NK-92 (cell line): ENCODE results near the gene CD164.

ENCODE experiments used
- DNase-seq: peaks from one replicate; lab custom pipeline; 2025; ENCODE audit not compliant: unreplicated experiment; lab: John Stamatoyannopoulos, UW

CD164 gene

GRCh38 chr6:109381747-109382575, at the start of gene CD164:
CD164 (minus strand) TSS chr6:109382467; CDS start chr6:109382378, 89 bp downstream.
- DNase-seq = peak; percentile 61

- no peak for DNase-seq
Measured at GRCh38 chr6:109429496-109429895, 47.2 kb upstream of the CD164 start.

- no peak for DNase-seq
Measured at GRCh38 chr6:109428889-109429477, 46.7 kb upstream of the CD164 start.

GRCh38 chr6:109424946-109425345, 42.7 kb upstream of the CD164 start:
- DNase-seq = no peak

DNA sequence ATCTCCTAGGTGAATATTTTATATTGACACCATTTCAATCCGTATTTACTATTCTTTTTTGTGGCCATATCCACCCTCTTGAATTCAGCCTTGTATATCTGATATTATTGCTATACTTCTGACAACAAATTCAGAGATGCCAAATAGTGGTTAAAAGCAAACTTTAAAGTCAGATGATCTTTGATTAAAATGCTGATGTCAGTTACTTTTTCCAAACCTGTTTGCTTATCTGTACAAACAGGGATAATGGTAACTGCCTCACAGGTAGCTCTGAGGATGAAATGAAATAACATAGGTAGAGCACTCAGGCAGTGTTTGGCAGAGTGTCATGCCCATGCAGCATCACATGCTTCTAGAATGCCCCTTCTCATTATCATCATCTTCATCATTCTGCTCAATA, 38.9 kb upstream of the CD164 start:
- DNase-seq = no peak

DNA sequence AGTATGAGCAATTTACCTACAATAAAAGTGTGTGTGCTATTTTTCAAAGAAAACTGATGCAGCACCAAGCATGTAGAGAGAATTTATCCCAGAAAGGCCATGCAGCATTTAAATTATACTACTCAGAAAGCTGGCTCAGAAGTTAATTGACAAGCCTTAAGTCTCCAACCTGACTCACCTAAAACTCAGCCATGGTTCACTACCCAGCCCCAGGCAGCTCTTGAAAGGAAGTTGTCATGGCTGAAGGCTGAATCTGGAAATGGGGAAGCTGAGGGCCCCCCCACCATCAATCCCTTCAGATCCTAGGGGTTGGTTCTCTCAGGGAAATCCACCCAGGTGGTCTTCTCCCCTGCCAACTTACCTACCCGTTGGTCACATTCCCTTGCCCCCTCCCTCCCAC, 38.5 kb upstream of the CD164 start:
- DNase-seq = no peak

GRCh38 chr6:109417646-109418045, 35.4 kb upstream of the CD164 start:
- no peak for DNase-seq

- no peak for DNase-seq
Measured at GRCh38 chr6:109411034-109411433, 28.8 kb upstream of the CD164 start.

DNA sequence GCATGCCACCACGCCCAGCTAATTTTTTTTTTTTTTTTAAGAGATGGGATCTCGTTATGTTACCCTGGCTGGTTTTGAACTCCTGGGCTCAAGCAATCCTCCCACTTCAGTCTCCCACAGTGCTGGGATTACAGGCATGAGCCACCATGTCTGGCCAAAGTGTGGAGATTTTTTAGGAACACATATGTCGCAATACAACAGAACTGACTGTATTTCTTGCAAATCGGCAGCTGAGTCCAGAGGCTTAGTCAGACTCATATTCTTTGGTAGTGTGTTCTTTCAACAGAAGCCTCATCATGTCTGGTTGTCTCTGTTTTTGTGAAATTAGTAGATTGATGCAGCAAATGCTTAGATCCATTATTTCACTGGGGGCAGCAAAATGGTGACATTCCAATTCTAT, 23.9 kb upstream of the CD164 start:
- DNase-seq = no peak

DNA sequence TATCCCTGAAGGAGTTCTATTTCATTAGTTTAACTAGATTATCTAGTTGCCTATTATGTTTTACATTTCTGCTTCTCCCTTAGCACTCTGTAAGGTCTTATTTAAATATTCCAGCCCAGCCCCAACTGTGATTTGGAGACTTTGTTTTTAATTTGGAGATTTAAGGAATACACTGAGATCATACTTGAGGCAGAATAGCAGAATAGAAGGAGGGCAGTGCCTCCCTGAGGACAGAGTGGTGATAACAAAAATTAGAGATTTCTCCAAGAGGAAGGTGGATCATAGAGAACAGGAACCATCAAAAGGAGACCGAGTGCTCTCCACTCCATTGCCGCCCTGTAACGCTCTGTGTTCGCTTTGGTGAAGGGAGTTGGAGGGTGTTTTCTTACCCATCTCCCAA, 14.8 kb upstream of the CD164 start:
- no peak for DNase-seq

DNA sequence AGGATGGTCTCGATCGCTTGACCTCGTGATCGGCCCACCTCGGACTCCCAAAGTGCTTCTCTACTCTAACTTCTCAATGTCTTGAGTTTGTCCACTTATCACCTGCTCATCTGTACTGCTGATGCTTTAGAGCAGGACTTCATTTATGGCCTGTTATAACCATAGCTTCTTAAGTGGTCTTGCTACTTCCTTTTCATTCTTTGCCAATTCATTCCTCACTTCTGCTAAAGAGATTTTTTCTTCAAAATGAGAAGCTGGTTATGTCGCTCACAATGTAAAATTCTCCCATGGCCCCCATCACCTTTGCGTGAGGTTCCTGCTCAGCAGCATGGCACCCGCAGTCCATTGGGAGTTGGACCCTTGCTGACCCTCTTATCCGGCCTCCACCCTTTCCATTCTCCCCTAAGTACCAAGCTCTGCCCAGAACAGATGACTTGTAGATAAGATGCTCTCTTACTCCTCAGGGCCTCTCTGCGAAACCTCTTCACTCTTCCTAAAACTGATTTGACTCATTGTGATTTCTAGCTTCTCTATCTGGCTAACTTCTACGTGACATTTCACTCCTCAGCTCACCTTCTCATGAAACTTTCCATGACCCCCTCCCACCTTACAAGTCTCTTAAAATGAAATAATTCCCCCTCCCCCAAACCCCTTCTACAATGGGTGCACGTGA, 13.9 kb upstream of the CD164 start:
- DNase-seq = no peak

DNA sequence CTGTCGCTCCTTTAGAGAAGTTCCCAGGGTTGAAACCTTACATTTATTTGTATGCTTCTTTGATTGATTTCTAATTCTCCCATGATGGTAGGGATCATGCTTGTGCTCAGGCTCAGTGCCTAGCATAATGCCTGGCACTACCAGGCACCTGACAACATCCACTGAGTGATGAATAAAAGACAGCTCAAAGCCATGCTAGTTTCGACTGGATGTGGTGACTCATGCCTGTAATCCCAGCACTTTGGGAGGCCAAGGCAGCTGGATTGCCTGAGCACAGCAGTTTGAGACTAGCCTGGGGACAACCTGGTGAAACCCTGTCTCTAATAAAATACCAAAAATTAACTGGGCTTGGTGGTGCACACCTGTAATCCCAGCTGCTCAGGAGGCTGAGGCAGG, 11.6 kb upstream of the CD164 start:
- no peak for DNase-seq

DNA sequence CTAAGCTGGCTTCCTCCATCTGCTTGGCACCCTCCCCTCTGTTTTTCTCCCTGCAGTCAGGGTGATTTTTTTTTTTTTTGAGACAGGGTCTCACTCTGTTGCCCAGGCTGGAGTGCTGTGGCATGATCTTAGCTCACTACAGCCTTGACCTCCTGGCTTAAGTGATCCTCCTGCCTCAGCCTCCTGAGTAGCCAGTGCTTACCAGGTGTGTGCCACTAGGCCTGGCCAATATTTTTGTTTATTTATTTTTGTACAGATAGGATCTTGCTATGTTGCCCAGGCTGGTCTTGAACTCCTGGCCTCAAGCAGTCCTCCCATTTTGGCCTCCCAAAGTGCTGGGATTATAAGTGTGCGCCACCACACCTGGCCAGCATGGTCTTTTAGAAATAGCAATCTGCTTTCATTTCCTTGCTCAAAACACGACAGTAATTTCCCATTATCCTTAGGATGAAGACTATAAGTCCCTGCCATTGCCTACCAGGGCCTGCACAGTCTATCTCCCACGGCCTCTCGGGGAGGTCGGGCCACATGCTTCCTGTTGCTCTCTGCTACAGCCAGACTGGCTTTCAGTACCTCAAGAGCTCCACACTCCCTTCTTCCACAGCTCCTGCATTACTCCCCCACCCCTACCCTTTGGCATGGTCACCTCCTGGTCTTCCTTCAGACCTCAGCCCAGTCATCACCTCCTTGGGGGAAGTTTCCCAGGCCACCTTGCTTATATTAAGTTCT, 11.1 kb upstream of the CD164 start:
- no peak for DNase-seq

DNA sequence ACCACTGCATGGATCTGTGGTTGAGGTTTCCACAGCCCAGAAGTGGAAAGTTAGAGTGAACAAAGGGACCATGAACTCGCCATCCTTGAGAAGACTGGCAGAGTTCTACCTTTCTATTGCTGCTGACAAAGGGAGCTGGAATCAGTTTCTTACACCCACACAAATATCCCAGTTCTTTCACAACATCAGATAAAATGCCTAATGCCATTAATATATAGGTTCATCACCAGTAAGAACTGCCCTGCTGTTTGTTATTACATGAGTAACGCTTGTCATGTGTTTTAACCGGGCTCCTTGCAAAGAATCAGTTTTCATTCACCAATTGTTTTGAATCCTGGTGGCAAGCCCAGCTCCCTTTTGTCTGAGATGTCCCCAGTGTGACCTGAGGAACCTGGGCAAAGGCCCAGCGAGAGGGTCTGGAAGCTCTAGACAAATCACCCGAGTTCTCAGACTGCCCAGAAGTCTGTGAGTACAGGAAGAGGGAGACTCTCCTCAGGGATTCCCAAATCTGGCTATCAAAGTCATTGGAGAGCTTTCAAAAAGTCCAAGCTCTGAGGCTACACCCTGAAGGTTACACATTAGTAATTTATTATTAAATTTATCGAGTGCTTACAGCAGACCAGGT, 7.5 kb upstream of the CD164 start:
- DNase-seq = no peak

DNA sequence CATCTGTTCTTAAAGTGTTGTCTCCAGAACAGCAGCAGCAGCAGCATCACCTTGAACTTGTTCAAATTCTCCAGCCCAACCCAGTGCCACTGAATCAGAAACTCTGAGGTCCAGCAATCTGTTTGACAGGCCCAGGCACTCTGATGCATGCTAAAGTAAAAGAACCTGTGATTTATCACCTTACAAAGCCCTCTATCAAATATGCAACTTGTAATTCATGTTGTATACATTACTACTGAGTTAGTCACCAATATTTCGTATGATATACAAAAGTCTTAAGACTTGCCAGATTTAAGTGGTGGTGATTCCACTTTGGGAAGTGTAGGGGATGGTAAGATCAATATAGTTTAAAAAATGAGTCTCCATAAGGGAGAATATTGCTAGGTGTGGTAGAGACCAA, 6.0 kb upstream of the CD164 start:
- no peak for DNase-seq

DNA sequence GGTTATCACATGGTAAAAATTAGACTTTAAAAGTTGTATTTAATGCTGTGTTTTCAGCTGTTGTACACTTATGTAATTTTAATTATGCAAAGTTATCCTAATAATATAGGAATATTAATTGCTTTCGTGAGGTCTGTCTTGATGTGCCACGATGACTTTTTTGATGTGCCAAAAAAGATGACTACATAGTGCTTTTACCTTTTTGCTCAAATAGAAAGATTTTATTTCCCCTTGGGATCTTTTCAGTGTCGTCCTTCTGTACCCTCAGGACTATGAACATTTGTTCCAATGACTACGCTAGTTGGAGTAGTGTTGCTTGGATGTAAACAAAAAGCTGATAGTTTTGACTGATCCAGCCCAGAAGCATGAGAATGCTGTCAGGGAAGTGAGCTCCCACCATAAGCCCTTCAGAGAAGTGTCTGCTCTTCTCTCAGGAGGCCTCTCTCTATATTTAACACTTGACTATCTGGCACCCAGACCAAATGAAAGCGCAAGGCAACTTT, 1.2 kb upstream of the CD164 start:
- DNase-seq = no peak

- DNase-seq = peak; percentile 61
Measured at GRCh38 chr6:109382576-109383437, 540 bp upstream of the CD164 start.

DNA sequence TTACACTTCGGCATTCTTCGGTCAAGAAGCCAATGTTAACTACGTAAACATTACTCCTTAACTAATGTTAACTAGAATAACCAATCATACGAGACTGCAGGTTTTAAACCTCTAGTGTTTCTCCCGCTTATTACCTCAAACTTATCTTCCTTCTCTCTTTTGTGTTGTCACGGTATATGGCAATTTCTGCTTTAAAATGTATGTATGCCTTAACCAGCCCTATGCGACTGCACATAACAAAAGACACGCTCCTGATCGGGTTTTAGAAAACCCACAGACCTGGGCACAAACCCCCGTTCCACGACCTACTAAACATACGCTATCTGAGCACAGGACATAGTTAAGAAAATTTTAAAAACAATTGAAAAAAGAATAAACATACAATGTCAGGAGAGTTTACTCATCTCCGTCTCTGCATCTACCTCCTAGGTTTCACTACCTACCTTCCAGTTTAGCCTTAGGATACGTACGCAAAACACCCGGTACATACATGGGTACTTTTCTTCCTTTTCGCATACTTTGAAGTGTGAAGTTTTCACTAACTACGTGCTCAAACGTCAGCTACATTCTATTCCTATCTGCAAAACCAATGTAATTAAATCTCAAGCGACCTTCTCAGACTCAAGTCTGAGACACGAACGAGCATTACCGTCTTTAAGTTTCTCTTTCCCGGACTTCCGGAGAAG, 1.1 kb downstream of the CD164 start:
- DNase-seq = no peak

DNA sequence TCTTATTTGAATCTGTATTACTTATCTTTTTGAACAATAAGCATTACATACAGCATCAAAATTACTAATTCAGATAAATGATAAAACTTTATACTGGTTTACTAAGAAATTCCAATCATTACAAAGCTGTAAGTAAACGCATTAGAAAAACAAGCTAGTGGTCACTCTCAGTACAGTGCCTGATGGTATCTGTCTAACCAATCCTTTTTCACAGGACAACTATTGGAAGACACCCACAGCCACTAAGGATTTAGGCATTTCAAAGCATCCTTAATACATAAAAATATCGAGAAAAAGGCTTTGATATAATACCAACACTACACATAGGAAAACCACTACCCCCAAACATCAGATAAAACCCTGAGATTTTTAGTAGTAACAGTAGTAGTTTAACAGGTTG, 2.6 kb downstream of the CD164 start:
- DNase-seq = no peak
